HG03064 (cell line): Measurements from ENCODE around the gene ARHGAP42.

Experiments
- ATAC-seq: cut with Tn5 transposase; IDR thresholded peaks from one replicate; pipeline ENCODE4 v1.9.1; 2021; ENCODE audit warnings: low read depth; ENCODE audit not compliant: unreplicated experiment

Gene ARHGAP42

GRCh38 chr11:100756559-100756958 lies 69.5 kb downstream of the ARHGAP42 start:
- no peak for ATAC-seq

- no peak for ATAC-seq
Measured at GRCh38 chr11:100757646-100758045, 70.6 kb downstream of the ARHGAP42 start.

- ATAC-seq, result no peak
Measured at GRCh38 chr11:100759106-100759505, 72.0 kb downstream of the ARHGAP42 start.

GRCh38 chr11:100759856-100760255 lies 72.8 kb downstream of the ARHGAP42 start:
- no peak for ATAC-seq

GRCh38 chr11:100760744-100761143 lies 73.7 kb downstream of the ARHGAP42 start:
- no peak for ATAC-seq

GRCh38 chr11:100761841-100762240 lies 74.8 kb downstream of the ARHGAP42 start:
- ATAC-seq, result no peak

- ATAC-seq, result no peak
Measured at GRCh38 chr11:100766764-100767163, 79.7 kb downstream of the ARHGAP42 start.

GRCh38 chr11:100769165-100769564 lies 82.1 kb downstream of the ARHGAP42 start:
- no peak for ATAC-seq

GRCh38 chr11:100769617-100770016 lies 82.5 kb downstream of the ARHGAP42 start:
- ATAC-seq, result no peak

- ATAC-seq, result no peak
Measured at GRCh38 chr11:100774132-100774531, 87.0 kb downstream of the ARHGAP42 start.

GRCh38 chr11:100774859-100775258 lies 87.8 kb downstream of the ARHGAP42 start:
- ATAC-seq, result no peak

- no peak for ATAC-seq
Measured at GRCh38 chr11:100776212-100776896, 89.3 kb downstream of the ARHGAP42 start.

GRCh38 chr11:100777103-100777502 lies 90.0 kb downstream of the ARHGAP42 start:
- ATAC-seq, result no peak

- ATAC-seq, result no peak
Measured at GRCh38 chr11:100777736-100778135, 90.6 kb downstream of the ARHGAP42 start.

GRCh38 chr11:100778166-100778785 lies 91.2 kb downstream of the ARHGAP42 start:
- no peak for ATAC-seq

- ATAC-seq, result no peak
Measured at GRCh38 chr11:100780470-100780869, 93.4 kb downstream of the ARHGAP42 start.

- no peak for ATAC-seq
Measured at GRCh38 chr11:100785148-100785983, 98.3 kb downstream of the ARHGAP42 start.

GRCh38 chr11:100788561-100789295 lies 101.6 kb downstream of the ARHGAP42 start:
- ATAC-seq, result no peak

GRCh38 chr11:100789500-100789899 lies 102.4 kb downstream of the ARHGAP42 start:
- no peak for ATAC-seq

GRCh38 chr11:100790073-100790472 lies 103.0 kb downstream of the ARHGAP42 start:
- ATAC-seq, result no peak

GRCh38 chr11:100791103-100791502 lies 104.0 kb downstream of the ARHGAP42 start:
- no peak for ATAC-seq
